Retinal pigment epithelial cell (primary cell): ENCODE data around the gene UGT1A10.

ENCODE experiments used
- DNase-seq: peaks from one replicate; pipeline ENCODE4 v3.0.0-alpha.2; 2010; ENCODE audit warnings: low read depth
- H3K4me3 ChIP-seq: 2 replicates; pipeline ENCODE4 v1.5.1; 2011; ENCODE audit warnings: mild to moderate bottlenecking, low read length, control low read depth, moderate library complexity
- TF ChIP-seq, protein P1 (sequence below): conservative IDR thresholded peaks from 2 replicates; pipeline ENCODE4 v1.5.1; 2011; ENCODE audit warnings: low read depth, low read length, control low read depth, inconsistent platforms

UGT1A10 gene

DNA sequence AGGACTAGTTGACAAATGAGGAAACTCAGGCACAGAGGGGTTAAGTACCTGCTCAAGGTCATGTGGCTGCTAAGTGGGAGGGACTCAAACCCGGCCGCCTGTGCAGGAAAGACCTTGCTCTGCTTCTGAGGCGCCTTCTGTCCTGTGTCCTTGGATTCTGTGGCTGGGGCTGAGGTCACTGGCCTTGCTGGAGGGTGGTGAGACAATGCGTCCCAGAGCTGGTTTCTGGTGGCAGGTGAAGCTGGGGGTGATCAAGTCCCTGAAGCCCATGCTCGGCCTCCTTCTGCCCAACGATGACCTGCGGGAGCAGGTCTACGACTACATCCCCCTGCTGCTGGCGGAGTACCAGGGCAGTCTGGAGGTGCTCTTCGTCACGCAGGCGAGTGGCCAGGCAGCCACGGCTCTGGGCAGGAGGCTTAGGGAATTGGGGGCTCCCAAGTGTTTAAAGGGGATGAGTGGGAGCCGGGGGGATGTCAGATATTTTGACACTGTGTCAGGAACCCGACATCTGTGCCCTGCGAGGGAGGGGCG, 157.9 kb downstream of the UGT1A10 start:
- H3K4me3 ChIP-seq = no peak overlapping the region
- no peak for DNase-seq
- TF ChIP-seq, protein P1, sequence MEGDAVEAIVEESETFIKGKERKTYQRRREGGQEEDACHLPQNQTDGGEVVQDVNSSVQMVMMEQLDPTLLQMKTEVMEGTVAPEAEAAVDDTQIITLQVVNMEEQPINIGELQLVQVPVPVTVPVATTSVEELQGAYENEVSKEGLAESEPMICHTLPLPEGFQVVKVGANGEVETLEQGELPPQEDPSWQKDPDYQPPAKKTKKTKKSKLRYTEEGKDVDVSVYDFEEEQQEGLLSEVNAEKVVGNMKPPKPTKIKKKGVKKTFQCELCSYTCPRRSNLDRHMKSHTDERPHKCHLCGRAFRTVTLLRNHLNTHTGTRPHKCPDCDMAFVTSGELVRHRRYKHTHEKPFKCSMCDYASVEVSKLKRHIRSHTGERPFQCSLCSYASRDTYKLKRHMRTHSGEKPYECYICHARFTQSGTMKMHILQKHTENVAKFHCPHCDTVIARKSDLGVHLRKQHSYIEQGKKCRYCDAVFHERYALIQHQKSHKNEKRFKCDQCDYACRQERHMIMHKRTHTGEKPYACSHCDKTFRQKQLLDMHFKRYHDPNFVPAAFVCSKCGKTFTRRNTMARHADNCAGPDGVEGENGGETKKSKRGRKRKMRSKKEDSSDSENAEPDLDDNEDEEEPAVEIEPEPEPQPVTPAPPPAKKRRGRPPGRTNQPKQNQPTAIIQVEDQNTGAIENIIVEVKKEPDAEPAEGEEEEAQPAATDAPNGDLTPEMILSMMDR = no peak

DNA sequence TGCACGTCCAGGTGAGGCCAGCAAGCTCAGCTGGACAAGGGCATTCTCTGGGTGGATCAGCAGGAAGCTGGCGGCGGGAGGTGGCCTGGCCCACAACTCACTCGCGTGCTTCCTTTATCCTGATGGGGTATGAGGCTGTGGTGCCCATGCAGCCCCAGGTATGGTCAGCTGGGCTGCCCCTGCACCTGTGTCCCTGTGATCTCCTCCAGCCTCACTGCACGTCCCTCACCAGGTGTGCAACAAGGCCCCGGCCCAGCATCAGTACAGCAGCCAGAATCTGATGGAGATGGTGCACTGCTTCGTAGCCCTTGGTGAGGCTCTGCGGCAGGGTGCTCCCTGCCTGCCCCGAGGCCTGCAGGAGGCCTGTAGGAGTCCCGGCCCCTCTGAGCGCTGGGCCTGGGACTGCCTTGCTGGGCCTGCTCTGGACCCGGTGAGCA, 159.5 kb downstream of the UGT1A10 start:
- TF ChIP-seq, protein P1 = no peak
- H3K4me3 ChIP-seq = no peak overlapping the region
- no peak for DNase-seq

GRCh38 chr2:233796254-233796653, 160.0 kb downstream of the UGT1A10 start:
- H3K4me3 ChIP-seq = no peak overlapping the region
- no peak for DNase-seq
- TF ChIP-seq, protein P1 = no peak

- H3K4me3 ChIP-seq = no peak overlapping the region
- DNase-seq = no peak
- TF ChIP-seq, protein P1 = no peak
Observed at GRCh38 chr2:233798335-233799086, 162.3 kb downstream of the UGT1A10 start.

DNA sequence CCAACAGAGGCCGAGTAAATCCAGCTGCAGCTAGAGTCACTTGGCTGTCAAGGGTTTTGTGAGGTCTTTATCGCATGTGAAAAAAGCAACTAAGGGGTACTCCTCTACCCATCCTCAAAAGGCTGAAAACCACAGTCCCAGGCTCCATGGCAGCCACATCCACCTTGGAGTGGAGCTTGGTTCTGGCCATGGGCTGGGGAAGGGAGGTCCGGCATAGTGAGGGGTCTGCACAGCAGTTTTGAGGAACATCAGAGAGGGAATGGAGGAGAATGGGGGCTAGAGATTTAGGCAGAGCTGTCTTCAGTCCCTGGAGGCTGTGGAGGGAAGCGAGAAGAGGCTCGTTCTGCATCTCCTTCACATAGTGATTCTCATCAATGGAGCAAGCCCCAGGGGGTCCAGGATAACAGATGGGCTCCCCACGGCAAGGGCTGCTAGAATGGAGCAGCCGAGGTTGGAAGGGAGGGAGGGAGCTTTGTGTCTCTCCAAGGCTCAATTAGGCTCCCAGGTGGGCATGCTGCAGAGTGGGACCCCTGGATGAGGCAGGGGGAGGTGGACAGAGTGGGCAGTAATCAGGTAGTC, 162.9 kb downstream of the UGT1A10 start:
- H3K4me3 ChIP-seq = no peak overlapping the region
- TF ChIP-seq, protein P1 = no peak
- DNase-seq = no peak

GRCh38 chr2:233799716-233800115, 163.5 kb downstream of the UGT1A10 start:
- H3K4me3 ChIP-seq = no peak overlapping the region
- no peak for DNase-seq

More at GRCh38 chr2:233799716-233800115, 163.5 kb downstream of the UGT1A10 start:
- TF ChIP-seq, protein P1 = no peak
